Uterus (tissue), 2 donors: Measurements from ENCODE around the gene PCNX2.

Experiments used
- CTCF ChIP-seq, 4 experiments: fragments of 200-600 bp in 2 of 4; fragments of 450-650 bp in 2 of 4; sonication (generic) in 2 of 4; IDR thresholded peaks; one replicate each; pipeline ENCODE4 v1.5.1; 2016 to 2019; ENCODE audit warnings: antibody characterized with exemption in 4 of 4, mild to moderate bottlenecking in 2 of 4, moderate library complexity in 1 of 4
- POLR2A ChIP-seq, 2 donors: fragments of 450-650 bp; IDR thresholded peaks; one replicate each; pipeline ENCODE4 v1.6.1; 2016; ENCODE audit warnings: antibody characterized with exemption in 2 of 2, mild to moderate bottlenecking in 1 of 2, moderate library complexity in 1 of 2

- TF ChIP-seq CTCF (IDR thresholded peaks at IDR 0.05) (no peak), POLR2A (IDR thresholded peaks at IDR 0.05) (no peak)
Measured at GRCh38 chr1:233251201-233251720, 44.3 kb downstream of the PCNX2 start.
